LNCaP clone FGC (cell line): Measurements from ENCODE around the gene CD1E.

Experiments used
- DNase-seq: peaks from one replicate; pipeline ENCODE4 v3.0.0-alpha.2; 2011; ENCODE audit warnings: low read depth
- H3K4me3 ChIP-seq: 2 replicates; pipeline ENCODE4 v1.5.1; 2011; ENCODE audit warnings: mild to moderate bottlenecking, low read depth, low read length, control low read depth
- TF ChIP-seq, protein P1 (sequence below): IDR thresholded peaks from 2 replicates; pipeline ENCODE4 v1.5.1; 2012; ENCODE audit warnings: mild to moderate bottlenecking; ENCODE audit not compliant: control insufficient read depth, insufficient read depth; ENCODE audit errors: extremely low read depth

Gene CD1E

DNA sequence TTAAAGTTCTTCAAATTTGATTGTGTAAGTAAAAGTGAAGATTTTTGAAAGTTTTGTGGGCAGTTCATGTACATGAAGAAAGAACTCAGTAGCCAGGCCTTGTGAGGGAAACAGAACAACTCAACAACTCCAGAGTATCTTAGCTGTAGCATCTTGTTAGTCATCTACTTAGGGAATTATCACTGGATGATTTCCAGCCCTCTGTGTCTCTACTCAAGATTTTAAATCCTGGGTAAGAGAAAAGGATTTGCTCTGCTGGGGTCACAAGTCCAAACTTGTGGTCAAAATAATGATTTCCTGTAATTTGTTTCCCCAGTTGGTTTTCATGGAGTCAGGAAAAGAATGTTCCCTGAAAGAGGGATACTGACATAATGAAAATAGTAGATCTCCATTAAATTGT lies 37.4 kb downstream of the CD1E start:
- no peak for DNase-seq
- TF ChIP-seq, protein P1, sequence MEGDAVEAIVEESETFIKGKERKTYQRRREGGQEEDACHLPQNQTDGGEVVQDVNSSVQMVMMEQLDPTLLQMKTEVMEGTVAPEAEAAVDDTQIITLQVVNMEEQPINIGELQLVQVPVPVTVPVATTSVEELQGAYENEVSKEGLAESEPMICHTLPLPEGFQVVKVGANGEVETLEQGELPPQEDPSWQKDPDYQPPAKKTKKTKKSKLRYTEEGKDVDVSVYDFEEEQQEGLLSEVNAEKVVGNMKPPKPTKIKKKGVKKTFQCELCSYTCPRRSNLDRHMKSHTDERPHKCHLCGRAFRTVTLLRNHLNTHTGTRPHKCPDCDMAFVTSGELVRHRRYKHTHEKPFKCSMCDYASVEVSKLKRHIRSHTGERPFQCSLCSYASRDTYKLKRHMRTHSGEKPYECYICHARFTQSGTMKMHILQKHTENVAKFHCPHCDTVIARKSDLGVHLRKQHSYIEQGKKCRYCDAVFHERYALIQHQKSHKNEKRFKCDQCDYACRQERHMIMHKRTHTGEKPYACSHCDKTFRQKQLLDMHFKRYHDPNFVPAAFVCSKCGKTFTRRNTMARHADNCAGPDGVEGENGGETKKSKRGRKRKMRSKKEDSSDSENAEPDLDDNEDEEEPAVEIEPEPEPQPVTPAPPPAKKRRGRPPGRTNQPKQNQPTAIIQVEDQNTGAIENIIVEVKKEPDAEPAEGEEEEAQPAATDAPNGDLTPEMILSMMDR, result no peak
- no peak overlapping the region for H3K4me3 ChIP-seq

DNA sequence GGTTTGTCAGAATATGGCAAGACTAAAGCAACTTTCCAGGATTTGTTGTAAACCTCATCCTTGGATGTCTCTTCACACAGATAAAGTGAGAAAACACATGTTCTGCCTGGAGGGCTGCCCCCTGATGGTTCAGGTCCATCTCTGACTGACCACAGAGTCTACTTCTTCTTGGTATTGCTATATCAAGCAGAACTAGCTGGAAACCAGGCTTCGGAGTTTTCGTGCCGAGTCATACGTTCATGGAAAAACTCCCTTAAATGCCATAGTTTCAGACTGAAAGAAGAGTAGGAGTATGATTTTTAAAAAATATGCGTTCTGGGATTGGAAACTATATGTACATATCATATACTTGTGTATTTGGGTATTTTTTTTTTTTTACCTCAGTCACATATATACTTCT lies 39.8 kb downstream of the CD1E start:
- no peak for DNase-seq
- TF ChIP-seq, protein P1, result no peak

GRCh38 chr1:158396646-158397045 lies 43.0 kb downstream of the CD1E start:
- TF ChIP-seq, protein P1, result no peak
- H3K4me3 ChIP-seq, result no peak overlapping the region
- DNase-seq, result no peak

More for the DNA sequence above, 39.8 kb downstream of the CD1E start:
- no peak overlapping the region for H3K4me3 ChIP-seq

DNA sequence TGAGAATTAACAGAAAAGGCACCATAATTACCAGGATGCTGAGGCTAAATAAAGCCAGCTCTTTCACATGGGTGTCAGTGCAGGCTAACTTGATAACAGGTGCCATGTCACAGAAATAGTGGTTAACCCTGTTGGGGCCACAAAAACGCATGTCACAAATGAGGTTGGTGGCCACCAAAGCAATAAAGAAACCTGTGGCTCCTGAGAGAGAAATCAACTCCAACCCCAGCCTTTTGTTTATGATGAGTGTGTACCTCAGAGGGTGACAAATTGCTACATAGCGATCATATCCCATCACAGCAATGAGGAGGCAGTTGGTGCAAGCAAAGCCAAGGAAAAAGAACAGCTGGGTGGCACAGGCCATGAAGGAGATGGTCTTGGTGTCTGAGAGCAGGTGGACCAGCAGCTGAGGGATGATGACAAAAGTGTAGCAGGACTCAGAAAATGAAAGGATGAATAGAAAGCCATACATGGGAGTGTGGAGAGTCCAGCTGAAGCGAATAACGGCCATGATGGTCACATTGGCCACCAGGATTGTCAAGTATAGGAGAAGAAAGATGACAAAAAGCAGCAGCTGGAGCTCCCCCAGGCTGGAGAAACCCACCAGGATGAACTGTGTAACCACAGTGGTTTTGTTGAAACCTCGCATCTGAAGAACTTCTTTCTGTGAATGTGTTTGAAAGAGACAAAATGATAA lies 45.3 kb downstream of the CD1E start, which contains the start of gene OR10T2:
Gene OR10T2 (minus strand): TSS at position 649 of the 697 bp plus-strand sequence. CDS start 0 bp downstream, at position 649.
- TF ChIP-seq, protein P1, result no peak
- no peak for DNase-seq
- no peak within 1 kb of the TSS for H3K4me3 ChIP-seq

DNA sequence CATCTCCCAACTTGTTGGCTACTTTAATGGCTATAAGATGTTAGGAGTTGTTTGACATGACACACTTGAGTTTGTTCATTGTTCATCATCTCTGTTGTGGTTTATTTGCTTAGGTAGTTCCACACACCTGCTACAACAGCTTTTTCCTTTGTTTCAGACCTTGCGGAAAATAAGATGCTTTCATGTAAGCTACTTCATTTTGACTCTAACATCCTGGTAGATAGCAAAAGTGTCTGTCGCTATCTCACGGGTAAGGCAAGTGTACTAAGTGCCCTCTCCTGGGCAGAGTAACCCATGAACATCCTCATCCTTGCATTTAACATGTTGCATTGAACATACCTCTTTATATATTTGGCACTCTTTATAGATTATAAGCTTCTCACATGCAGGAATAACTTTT lies 47.2 kb downstream of the CD1E start:
- TF ChIP-seq, protein P1, result no peak
- no peak for DNase-seq
- no peak overlapping the region for H3K4me3 ChIP-seq

- DNase-seq, result no peak
- H3K4me3 ChIP-seq, result no peak overlapping the region
- TF ChIP-seq, protein P1, result no peak
These were observed 53.4 kb downstream of the CD1E start for GRCh38 chr1:158407092-158407491.
